ENCODE results near the gene ZMYND15.

Gene ZMYND15

GRCh38 chr17:4788159-4788806 is 48.6 kb downstream of the ZMYND15 start:
- DNase-seq = no peak

- no peak for DNase-seq
Observed at GRCh38 chr17:4788807-4789700, 49.4 kb downstream of the ZMYND15 start, which contains the start of gene GLTPD2. Gene GLTPD2 (plus strand): TSS chr17:4788964. CDS start chr17:4789012, 48 bp downstream.

- no peak for DNase-seq
Observed at GRCh38 chr17:4789701-4789950, 50.0 kb downstream of the ZMYND15 start.

- peak; percentile 9 for DNase-seq
Observed at GRCh38 chr17:4789951-4790704, 50.5 kb downstream of the ZMYND15 start.

- DNase-seq = no peak
Observed at GRCh38 chr17:4790705-4791088, 51.1 kb downstream of the ZMYND15 start.

- no peak for DNase-seq
Observed at GRCh38 chr17:4795168-4795567, 55.5 kb downstream of the ZMYND15 start.

All from KG1 (cell line).